LNCaP clone FGC (cell line): ENCODE data around the gene NCR3LG1.

Source experiments
- DNase-seq: peaks from one replicate; pipeline ENCODE4 v3.0.0-alpha.2; 2011; ENCODE audit warnings: low read depth
- H3K4me3 ChIP-seq: 2 replicates; pipeline ENCODE4 v1.5.1; 2011; ENCODE audit warnings: mild to moderate bottlenecking, low read depth, low read length, control low read depth
- CTCF ChIP-seq: IDR thresholded peaks from 2 replicates; pipeline ENCODE4 v1.5.1; 2012; ENCODE audit warnings: mild to moderate bottlenecking; ENCODE audit not compliant: control insufficient read depth, insufficient read depth; ENCODE audit errors: extremely low read depth

The NCR3LG1 gene

GRCh38 chr11:17391493-17392355 is 40.1 kb downstream of the NCR3LG1 start:
- no peak for TF ChIP-seq CTCF
- H3K4me3 ChIP-seq, result no peak overlapping the region
- no peak for DNase-seq

GRCh38 chr11:17392872-17393271 is 41.3 kb downstream of the NCR3LG1 start:
- DNase-seq, result no peak

GRCh38 chr11:17393472-17393871 is 41.9 kb downstream of the NCR3LG1 start:
- DNase-seq, result no peak
- no peak overlapping the region for H3K4me3 ChIP-seq
- TF ChIP-seq CTCF, result no peak

More at GRCh38 chr11:17392872-17393271, 41.3 kb downstream of the NCR3LG1 start:
- H3K4me3 ChIP-seq, result no peak overlapping the region
- no peak for TF ChIP-seq CTCF

GRCh38 chr11:17394743-17395390 is 43.3 kb downstream of the NCR3LG1 start:
- TF ChIP-seq CTCF, result no peak
- DNase-seq, result no peak
- no peak overlapping the region for H3K4me3 ChIP-seq

GRCh38 chr11:17395554-17395961 is 44.0 kb downstream of the NCR3LG1 start:
- no peak for DNase-seq
- TF ChIP-seq CTCF, result no peak

GRCh38 chr11:17395978-17396377 is 44.4 kb downstream of the NCR3LG1 start:
- DNase-seq, result no peak
- H3K4me3 ChIP-seq, result no peak overlapping the region
- no peak for TF ChIP-seq CTCF

More at GRCh38 chr11:17395554-17395961, 44.0 kb downstream of the NCR3LG1 start:
- H3K4me3 ChIP-seq, result no peak overlapping the region
